H1 (cell line): ENCODE measurements around the gene CCDC120.

ENCODE experiments used
- CBX8 ChIP-seq: fragments of 300-800, 300-1000 bp; sonication (generic); IDR thresholded peaks from 2 replicates; pipeline ENCODE4 v1.7.1; 2016; ENCODE audit warnings: low read depth, low read length, borderline replicate concordance
- CTCF ChIP-seq, 3 experiments: IDR thresholded peaks; 1 replicate in 2 of 3; 2 replicates in 1 of 3; pipeline versions ENCODE4 v1.5.1 to v1.6.1; 2011; ENCODE audit warnings: low read length in 3 of 3, mild to moderate bottlenecking in 3 of 3, inconsistent platforms in 2 of 3, low read depth in 1 of 3, moderate library complexity in 1 of 3; ENCODE audit not compliant: insufficient read depth in 1 of 3; ENCODE audit errors: control extremely low read depth in 1 of 3
- POLR2A ChIP-seq, 2 experiments: IDR thresholded peaks; 1 replicate in 1 of 2; 2 replicates in 1 of 2; pipeline ENCODE4 v1.6.1; 2011; ENCODE audit warnings: low read depth in 2 of 2, low read length in 2 of 2, mild to moderate bottlenecking in 2 of 2; ENCODE audit errors: control extremely low read depth in 1 of 2
- POLR2AphosphoS5 ChIP-seq: IDR thresholded peaks from 2 replicates; pipeline ENCODE4 v1.6.1; 2011; ENCODE audit warnings: low read depth, low read length
- RAD21 ChIP-seq, 2 experiments: IDR thresholded peaks in 1 of 2; conservative IDR thresholded peaks in 1 of 2; 2 replicates each; pipeline ENCODE4 v1.6.1; 2011; ENCODE audit warnings: low read depth in 2 of 2, low read length in 2 of 2, improper control_type of control experiment in 1 of 2, inconsistent platforms in 1 of 2, mild to moderate bottlenecking in 1 of 2, moderate library complexity in 1 of 2
- YY1 ChIP-seq: IDR thresholded peaks from 2 replicates; pipeline ENCODE4 v1.6.1; 2011; ENCODE audit warnings: low read depth, mild to moderate bottlenecking, low read length

GRCh38 chrX:49064303-49064702, 5.5 kb downstream of the CCDC120 start:
- no peak for TF ChIP-seq YY1
- TF ChIP-seq CTCF (IDR thresholded peaks at IDR 0.05; ENCODE audit: control extremely low read depth in 1 of 3, insufficient read depth in 1 of 3, low read depth in 1 of 3, low read length in 3 of 3): no peak
- no peak for TF ChIP-seq CBX8
- no peak for TF ChIP-seq POLR2A (IDR thresholded peaks at IDR 0.05; ENCODE audit: control extremely low read depth in 1 of 2, low read depth in 2 of 2, low read length in 2 of 2)
- TF ChIP-seq POLR2AphosphoS5: no peak
- no peak for TF ChIP-seq RAD21 (IDR thresholded peaks at IDR 0.05 in 1 of 2, conservative IDR thresholded peaks at IDR 0.05 in 1 of 2; ENCODE audit: low read depth in 2 of 2, low read length in 2 of 2)
